ENCODE data around the gene RNF34. TPM values are rescaled to one million over a fixed set of nuclear protein-coding genes. Genes with fewer than 3 reads are reported as not detected.

RNF34 gene
- total RNA-seq, 2 experiments from 2014 or later = 70.4 to 72.5 TPM

DNA sequence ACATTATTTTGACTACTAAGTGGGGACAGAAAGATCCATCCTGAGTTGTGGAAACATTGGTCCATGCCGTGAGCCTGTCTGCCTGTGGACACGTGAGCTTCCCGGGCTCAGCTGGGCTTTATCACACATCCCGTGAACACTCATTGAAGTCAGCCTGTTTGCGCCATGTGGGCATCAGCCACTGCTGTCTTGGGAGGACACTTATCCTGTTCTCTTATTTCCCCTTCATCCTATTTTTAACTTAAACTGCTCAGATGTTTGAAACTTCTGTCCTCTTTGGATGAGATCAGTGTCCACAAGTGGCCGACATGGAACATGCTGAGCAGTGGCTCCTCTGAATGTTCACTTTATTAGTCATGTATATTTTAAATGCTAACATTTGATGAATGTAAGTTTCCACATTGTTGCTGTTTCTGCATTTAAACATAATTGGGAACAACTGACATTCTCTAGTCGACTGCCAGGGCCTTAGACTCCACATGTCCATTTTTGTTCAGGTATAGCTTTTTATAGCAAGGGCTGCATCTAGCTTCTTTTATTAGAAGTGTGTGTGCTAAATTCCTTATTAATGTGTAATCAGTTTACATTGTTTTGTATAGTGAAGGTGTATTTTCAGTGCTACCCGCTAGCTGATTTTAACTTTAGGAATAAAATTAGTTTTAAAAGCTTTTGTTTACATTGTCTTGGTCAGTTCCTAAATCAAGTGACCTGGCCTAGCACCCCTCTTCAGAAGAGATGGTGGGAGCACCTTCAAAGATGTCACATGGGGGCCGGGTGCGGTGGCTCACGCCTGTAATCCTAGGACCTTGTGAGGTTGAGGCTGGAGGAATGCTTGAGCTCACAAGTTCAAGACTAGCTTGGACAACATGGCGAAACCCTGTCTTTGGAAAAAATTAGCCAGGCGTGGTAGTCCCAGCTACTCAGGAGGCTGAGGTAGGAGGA, 24.0 kb downstream of the RNF34 start:
- ChIA-PET POLR2A (interaction anchor here (1.4 to 1.9 kb wide), 3 partner anchors 9 to 24 kb away, joined by 4 to 7 read pairs (median 5); partner anchors contain the start of gene RNF34), CTCF (interaction anchor here (1.0 to 3.2 kb wide), 3 partner anchors 19 to 89 kb away, joined by 4 to 19 read pairs (median 9); no protein-coding TSS in a partner anchor)
- Mint-ChIP-seq H3K4me3 (no peak overlapping the region), H3K36me3 (peaks cover 62% of the 10 kb centered on the region), H3K4me1 (ENCODE audit: low read depth) (no peaks in the 10 kb centered on the region), H3K27ac (no peak overlapping the region), H3K9me3 (no peaks in the 10 kb centered on the region), H3K27me3 (no peaks in the 10 kb centered on the region)
- no peak for DNase-seq
- intact Hi-C loops (cut with micrococcal nuclease) = no loop called here

- ChIA-PET POLR2A (interaction anchor here (1.4 kb wide), 1 partner anchor 24 kb away, joined by 4 read pairs; the partner anchor contains the start of gene RNF34), CTCF (interaction anchor here (1.0 to 3.2 kb wide), 3 partner anchors 19 to 90 kb away, joined by 4 to 19 read pairs (median 9); no protein-coding TSS in a partner anchor)
- H3K27me3 Mint-ChIP-seq = no peaks in the 10 kb centered on the region
- no peak overlapping the region for H3K4me3 Mint-ChIP-seq
- no peak for DNase-seq
- H3K36me3 Mint-ChIP-seq = peaks cover 65% of the 10 kb centered on the region
- H3K9me3 Mint-ChIP-seq = no peaks in the 10 kb centered on the region
- no peaks in the 10 kb centered on the region for H3K4me1 Mint-ChIP-seq (ENCODE audit: low read depth)
- no peak overlapping the region for H3K27ac Mint-ChIP-seq
- intact Hi-C loops (cut with micrococcal nuclease) = no loop called here
Observed at GRCh38 chr12:121424624-121424975, 24.7 kb downstream of the RNF34 start.

GRCh38 chr12:121427556-121428050, 27.7 kb downstream of the RNF34 start:
- no peak for DNase-seq
- intact Hi-C loops (cut with micrococcal nuclease) = no loop called here
- H3K4me3 Mint-ChIP-seq = no peak overlapping the region
- ChIA-PET CTCF (interaction anchor here (0.7 kb wide), 1 partner anchor 93 kb away, joined by 4 read pairs; no protein-coding TSS in a partner anchor), POLR2A (no interaction called here)
- H3K27me3 Mint-ChIP-seq = no peaks in the 10 kb centered on the region
- peaks cover 65% of the 10 kb centered on the region for H3K36me3 Mint-ChIP-seq
- H3K4me1 Mint-ChIP-seq (ENCODE audit: low read depth) = no peaks in the 10 kb centered on the region
- H3K9me3 Mint-ChIP-seq = no peaks in the 10 kb centered on the region
- H3K27ac Mint-ChIP-seq = peak overlapping the region; percentile 51

GRCh38 chr12:121428883-121429282, 29.0 kb downstream of the RNF34 start:
- no peak overlapping the region for H3K4me3 Mint-ChIP-seq
- H3K27me3 Mint-ChIP-seq = no peaks in the 10 kb centered on the region
- H3K4me1 Mint-ChIP-seq (ENCODE audit: low read depth) = no peaks in the 10 kb centered on the region
- no peak overlapping the region for H3K27ac Mint-ChIP-seq
- POLR2A ChIA-PET = no interaction called here
- no peaks in the 10 kb centered on the region for H3K9me3 Mint-ChIP-seq
- intact Hi-C loops (cut with micrococcal nuclease) = no loop called here
- CTCF ChIA-PET = interaction anchor here (5.6 kb wide), 1 partner anchor 14 kb away, joined by 53 read pairs; no protein-coding TSS in a partner anchor
- no peak for DNase-seq
- H3K36me3 Mint-ChIP-seq = peaks cover 56% of the 10 kb centered on the region

- Mint-ChIP-seq H3K27me3 (no peaks in the 10 kb centered on the region), H3K9me3 (peaks cover 1% of the 10 kb centered on the region), H3K27ac (peak overlapping the region; percentile 51), H3K36me3 (peaks cover 54% of the 10 kb centered on the region), H3K4me3 (no peak overlapping the region), H3K4me1 (ENCODE audit: low read depth) (no peaks in the 10 kb centered on the region)
- POLR2A ChIA-PET = interaction anchor here (1.2 kb wide), 1 partner anchor 29 kb away, joined by 3 read pairs; no protein-coding TSS in a partner anchor
- DNase-seq = no peak
- CTCF ChIA-PET = interaction anchor here (0.6 to 5.6 kb wide), 2 partner anchors 12 to 26 kb away, joined by 4 to 53 read pairs; no protein-coding TSS in a partner anchor
- intact Hi-C loops (cut with micrococcal nuclease) = no loop called here
Observed at GRCh38 chr12:121430833-121431415, 31.0 kb downstream of the RNF34 start.

- no peaks in the 10 kb centered on the region for H3K27me3 Mint-ChIP-seq
- peaks cover 62% of the 10 kb centered on the region for H3K36me3 Mint-ChIP-seq
- DNase-seq = no peak
- intact Hi-C loops (cut with micrococcal nuclease) = no loop called here
- ChIA-PET CTCF (interaction anchor here (5.6 kb wide), 1 partner anchor 10 kb away, joined by 53 read pairs; no protein-coding TSS in a partner anchor), POLR2A (interaction anchor here (1.7 kb wide), 2 partner anchors 10 kb away, joined by 5 to 6 read pairs; no protein-coding TSS in a partner anchor)
- peak overlapping the region; percentile 42 for H3K27ac Mint-ChIP-seq
- no peak overlapping the region for H3K4me3 Mint-ChIP-seq
- H3K4me1 Mint-ChIP-seq (ENCODE audit: low read depth) = no peaks in the 10 kb centered on the region
- peaks cover 10% of the 10 kb centered on the region for H3K9me3 Mint-ChIP-seq
Observed at GRCh38 chr12:121432740-121433480, 33.0 kb downstream of the RNF34 start.

DNA sequence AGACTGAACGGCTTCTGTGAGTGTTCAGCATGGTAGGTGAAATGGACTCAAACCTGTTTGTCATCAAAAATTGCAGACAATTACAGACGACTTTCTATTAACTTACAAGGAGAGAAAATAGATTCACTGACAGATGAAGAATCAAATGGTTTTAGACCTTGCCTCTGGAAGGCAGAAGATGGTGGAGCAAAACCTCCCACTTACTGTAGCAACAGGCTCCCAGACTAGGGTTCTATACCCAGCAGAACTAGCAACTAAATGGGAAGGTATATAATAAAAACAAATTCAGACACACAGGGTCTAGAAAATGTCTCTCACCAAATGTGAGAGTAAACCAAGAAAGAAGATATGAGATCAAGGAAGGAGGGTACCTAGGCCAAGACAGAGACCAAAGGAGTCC, 36.8 kb downstream of the RNF34 start:
- intact Hi-C loops (cut with micrococcal nuclease) = no loop called here
- Mint-ChIP-seq H3K9me3 (peaks cover 10% of the 10 kb centered on the region), H3K27ac (no peak overlapping the region), H3K4me1 (ENCODE audit: low read depth) (no peaks in the 10 kb centered on the region), H3K4me3 (no peak overlapping the region), H3K27me3 (no peaks in the 10 kb centered on the region), H3K36me3 (peaks cover 44% of the 10 kb centered on the region)
- CTCF ChIA-PET = interaction anchor here (0.7 kb wide), 1 partner anchor 64 kb away, joined by 3 read pairs; no protein-coding TSS in a partner anchor
- POLR2A ChIA-PET = no interaction called here
- no peak for DNase-seq

- CTCF ChIA-PET = no interaction called here
- no peak overlapping the region for H3K27ac Mint-ChIP-seq
- no peaks in the 10 kb centered on the region for H3K27me3 Mint-ChIP-seq
- DNase-seq = no peak
- peaks cover 44% of the 10 kb centered on the region for H3K36me3 Mint-ChIP-seq
- POLR2A ChIA-PET = interaction anchor here (0.5 kb wide), 1 partner anchor 13 kb away, joined by 4 read pairs; no protein-coding TSS in a partner anchor
- intact Hi-C loops (cut with micrococcal nuclease) = no loop called here
- H3K4me3 Mint-ChIP-seq = no peak overlapping the region
- peaks cover 10% of the 10 kb centered on the region for H3K9me3 Mint-ChIP-seq
- peaks cover 2% of the 10 kb centered on the region for H3K4me1 Mint-ChIP-seq (ENCODE audit: low read depth)
Observed at GRCh38 chr12:121438905-121439304, 39.0 kb downstream of the RNF34 start.

- no peak for DNase-seq
- no peaks in the 10 kb centered on the region for H3K27me3 Mint-ChIP-seq
- peak overlapping the region; percentile 44 for H3K27ac Mint-ChIP-seq
- intact Hi-C loops (cut with micrococcal nuclease) = no loop called here
- H3K4me1 Mint-ChIP-seq (ENCODE audit: low read depth) = peaks cover 2% of the 10 kb centered on the region
- ChIA-PET CTCF (no interaction called here), POLR2A (no interaction called here)
- peaks cover 45% of the 10 kb centered on the region for H3K36me3 Mint-ChIP-seq
- H3K4me3 Mint-ChIP-seq = no peak overlapping the region
- peaks cover 10% of the 10 kb centered on the region for H3K9me3 Mint-ChIP-seq
Observed at GRCh38 chr12:121439715-121440114, 39.8 kb downstream of the RNF34 start.

DNA sequence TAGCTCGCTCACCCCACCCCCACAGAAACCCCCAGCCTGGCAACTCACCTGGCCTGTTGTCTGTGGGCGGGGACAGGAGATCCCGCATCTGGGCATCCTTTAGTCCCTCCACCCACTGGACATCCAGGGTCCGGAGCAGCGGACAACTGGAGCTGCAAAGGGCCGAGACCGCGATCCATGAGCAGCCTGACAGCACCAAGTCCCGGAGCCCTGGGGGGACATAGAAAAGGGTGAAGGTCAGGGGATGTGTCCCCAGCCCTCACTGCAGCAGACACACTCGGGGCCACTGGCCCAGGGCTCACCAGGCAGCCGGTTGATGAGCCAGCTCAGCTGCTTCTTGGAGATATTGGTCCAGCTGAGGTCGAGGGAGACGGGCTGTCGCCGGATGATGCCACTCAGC, 40.9 kb downstream of the RNF34 start:
- Mint-ChIP-seq H3K27me3 (no peaks in the 10 kb centered on the region), H3K27ac (no peak overlapping the region), H3K4me3 (no peak overlapping the region), H3K9me3 (peaks cover 9% of the 10 kb centered on the region), H3K4me1 (ENCODE audit: low read depth) (peaks cover 2% of the 10 kb centered on the region), H3K36me3 (peaks cover 39% of the 10 kb centered on the region)
- intact Hi-C loops (cut with micrococcal nuclease) = no loop called here
- DNase-seq = no peak
- ChIA-PET POLR2A (no interaction called here), CTCF (interaction anchor here (0.7 to 5.6 kb wide), 4 partner anchors 10 to 379 kb away, joined by 3 to 89 read pairs (median 28); no protein-coding TSS in a partner anchor)

DNA sequence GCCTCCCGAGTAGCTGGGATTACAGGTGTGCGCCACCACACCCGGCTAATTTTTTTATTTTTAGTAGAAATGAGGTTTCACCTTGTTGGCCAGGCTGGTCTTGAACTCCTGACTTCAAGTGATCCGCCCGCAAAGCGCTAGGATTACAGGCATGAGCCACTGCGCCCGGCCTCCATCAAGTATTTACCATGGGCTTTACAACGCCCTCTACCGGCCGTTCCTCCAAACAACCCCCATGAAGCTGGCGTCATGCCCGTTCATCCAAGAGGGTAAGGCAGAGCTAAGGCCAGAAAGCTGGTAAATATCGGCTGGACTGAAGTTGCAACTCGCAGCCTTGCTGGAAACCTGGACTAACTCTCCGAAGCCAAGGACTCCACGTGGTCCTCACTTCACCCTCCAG, 41.6 kb downstream of the RNF34 start:
- ChIA-PET CTCF (interaction anchor here (0.7 to 5.6 kb wide), 8 partner anchors 10 to 380 kb away, joined by 3 to 89 read pairs (median 5); no protein-coding TSS in a partner anchor), POLR2A (no interaction called here)
- Mint-ChIP-seq H3K4me1 (ENCODE audit: low read depth) (peaks cover 2% of the 10 kb centered on the region), H3K4me3 (no peak overlapping the region), H3K36me3 (peaks cover 34% of the 10 kb centered on the region), H3K27me3 (no peaks in the 10 kb centered on the region), H3K9me3 (peaks cover 6% of the 10 kb centered on the region), H3K27ac (no peak overlapping the region)
- DNase-seq = no peak
- intact Hi-C loops (cut with micrococcal nuclease) = no loop called here

All from activated CD4-positive, alpha-beta memory T cell treated with anti-CD3 and anti-CD28 coated beads for 36 hours (primary cell).